Pulmonary artery endothelial cell (primary cell): ENCODE measurements around the gene DYRK1A. TPM values are rescaled to one million over a fixed set of nuclear protein-coding genes. Genes with fewer than 3 reads are reported as not detected.
"Not testable (repeated sequence)": the region's sequence is repeated elsewhere in the genome, so short reads cannot be mapped to it uniquely, and the experiment has no call there.

Experiments
- DNase-seq: peaks from one replicate; pipeline ENCODE4 v3.0.0-alpha.2; 2011; ENCODE audit warnings: low read depth, low spot score
- total RNA-seq: library from RNA; depleted of rRNA; stranded (reverse); fragments of >200 nt; gene quantifications from 2 replicates; pipeline ENCODE4 v1.2.3, GENCODE V29; 2014

Gene DYRK1A
- total RNA-seq: 51.6 and 67.8 TPM in 2 replicates

DNA sequence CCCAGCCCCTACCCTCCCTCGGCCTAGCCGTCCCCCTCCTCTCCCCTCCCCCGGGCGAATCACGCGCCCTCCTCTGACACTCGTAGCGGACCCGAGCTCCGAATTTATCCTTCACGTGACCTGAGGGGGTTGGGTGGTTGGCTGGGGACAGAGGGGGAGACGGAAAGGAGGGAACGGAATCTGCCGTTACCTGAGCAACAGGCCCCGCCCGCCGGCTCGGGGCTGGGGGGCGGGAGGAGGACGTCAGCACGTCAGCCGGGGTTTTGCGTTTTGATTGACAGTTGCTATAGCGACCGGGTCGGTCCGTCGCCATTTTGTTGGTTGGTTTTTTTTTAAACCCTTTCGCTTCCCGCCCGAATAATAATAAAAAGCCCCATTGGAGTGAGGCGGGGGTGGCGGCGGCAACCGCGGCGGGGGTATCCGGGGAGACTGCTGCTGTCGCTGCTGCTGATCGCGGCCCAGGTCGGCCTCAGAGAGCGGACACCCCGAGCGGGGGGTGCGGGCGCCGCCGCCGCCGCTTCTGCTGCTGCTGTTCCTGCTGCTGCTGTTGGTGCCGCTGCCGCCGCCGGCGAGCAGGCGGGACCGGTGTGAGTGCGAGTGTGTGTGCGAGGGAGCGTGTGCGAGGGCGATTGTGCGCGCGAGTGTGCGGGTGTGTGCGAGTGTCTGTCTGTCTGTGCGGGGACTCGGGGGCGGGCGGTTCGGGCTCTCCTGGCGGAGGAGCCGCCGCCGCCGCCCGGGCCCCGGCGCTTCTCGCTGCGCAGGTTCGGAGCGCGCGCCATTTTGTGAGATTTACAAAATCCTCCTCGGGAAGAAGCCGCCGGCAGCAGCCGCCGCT lies at the start of gene DYRK1A:
DYRK1A (plus strand) TSS at position 292 of the 835 bp plus-strand sequence. CDS start 53,602 bp downstream, outside the sequence.
- DNase-seq: peak; percentile 97

GRCh38 chr21:37319551-37319950 lies 47.0 kb upstream of the DYRK1A start:
- peak; percentile 49 for DNase-seq

- no peak for DNase-seq
These were observed 44.5 kb upstream of the DYRK1A start for GRCh38 chr21:37322084-37322483.

- no peak for DNase-seq
These were observed 42.0 kb upstream of the DYRK1A start for GRCh38 chr21:37324558-37324957.

- DNase-seq: not testable (repeated sequence)
These were observed 38.4 kb upstream of the DYRK1A start for GRCh38 chr21:37328147-37328546.

- DNase-seq: no peak
These were observed 35.2 kb upstream of the DYRK1A start for GRCh38 chr21:37331411-37331810.

DNA sequence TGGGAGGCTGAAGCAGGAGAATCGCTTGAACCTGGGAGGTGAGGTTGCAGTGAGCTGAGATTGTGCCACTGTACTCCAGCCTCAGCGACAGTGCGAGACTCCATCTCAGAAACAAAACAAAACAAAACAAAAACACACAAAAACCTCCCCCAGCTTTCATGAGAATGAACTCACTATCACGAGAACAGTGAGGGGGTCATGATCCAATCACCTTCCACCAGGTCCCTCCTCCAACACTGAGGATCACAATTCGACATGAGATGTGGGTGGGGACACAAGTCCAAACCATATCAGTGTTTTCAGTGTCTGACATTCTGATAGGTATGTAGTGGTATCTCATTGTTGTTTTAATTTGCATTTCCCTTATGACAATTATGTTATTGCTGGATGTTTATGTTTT lies 31.5 kb upstream of the DYRK1A start:
- no peak for DNase-seq

DNA sequence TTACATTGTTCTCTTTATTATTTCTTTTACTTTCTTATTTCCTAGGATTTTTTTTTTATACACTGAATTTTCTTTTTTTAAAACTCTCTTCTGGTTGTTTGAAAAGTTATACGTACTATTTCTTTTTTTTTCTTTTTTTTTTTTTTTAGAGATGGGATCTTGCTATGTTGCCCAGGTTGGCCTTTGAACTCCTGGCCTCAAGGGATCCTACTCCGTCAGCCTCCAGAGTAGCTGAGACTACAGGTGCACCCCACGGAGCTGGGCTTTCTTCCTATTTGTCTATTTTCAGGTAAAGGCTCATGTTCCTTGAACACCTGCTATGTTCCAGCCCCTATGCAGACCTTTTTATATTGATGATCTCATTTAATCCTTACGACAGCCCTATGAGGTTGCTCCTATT lies 29.4 kb upstream of the DYRK1A start:
- DNase-seq: no peak

DNA sequence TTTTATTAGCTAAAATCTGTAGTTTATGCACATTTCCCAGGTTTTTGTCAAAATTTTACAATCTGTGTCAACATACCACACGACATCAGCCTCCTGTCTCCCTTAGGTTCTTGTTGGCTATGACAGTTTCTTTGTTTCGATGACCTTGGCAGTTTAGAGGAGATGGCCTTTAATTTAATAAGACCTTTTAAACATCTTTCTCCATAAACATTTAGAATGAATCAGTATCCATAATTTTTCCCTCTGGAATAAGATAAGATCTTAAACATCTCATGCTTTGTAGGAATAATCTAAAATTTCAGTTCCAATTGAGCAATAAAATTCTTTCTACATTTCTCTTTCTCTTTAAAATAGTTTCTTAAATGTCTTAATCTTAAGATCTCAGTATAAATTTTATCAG lies 28.7 kb upstream of the DYRK1A start:
- no peak for DNase-seq

DNA sequence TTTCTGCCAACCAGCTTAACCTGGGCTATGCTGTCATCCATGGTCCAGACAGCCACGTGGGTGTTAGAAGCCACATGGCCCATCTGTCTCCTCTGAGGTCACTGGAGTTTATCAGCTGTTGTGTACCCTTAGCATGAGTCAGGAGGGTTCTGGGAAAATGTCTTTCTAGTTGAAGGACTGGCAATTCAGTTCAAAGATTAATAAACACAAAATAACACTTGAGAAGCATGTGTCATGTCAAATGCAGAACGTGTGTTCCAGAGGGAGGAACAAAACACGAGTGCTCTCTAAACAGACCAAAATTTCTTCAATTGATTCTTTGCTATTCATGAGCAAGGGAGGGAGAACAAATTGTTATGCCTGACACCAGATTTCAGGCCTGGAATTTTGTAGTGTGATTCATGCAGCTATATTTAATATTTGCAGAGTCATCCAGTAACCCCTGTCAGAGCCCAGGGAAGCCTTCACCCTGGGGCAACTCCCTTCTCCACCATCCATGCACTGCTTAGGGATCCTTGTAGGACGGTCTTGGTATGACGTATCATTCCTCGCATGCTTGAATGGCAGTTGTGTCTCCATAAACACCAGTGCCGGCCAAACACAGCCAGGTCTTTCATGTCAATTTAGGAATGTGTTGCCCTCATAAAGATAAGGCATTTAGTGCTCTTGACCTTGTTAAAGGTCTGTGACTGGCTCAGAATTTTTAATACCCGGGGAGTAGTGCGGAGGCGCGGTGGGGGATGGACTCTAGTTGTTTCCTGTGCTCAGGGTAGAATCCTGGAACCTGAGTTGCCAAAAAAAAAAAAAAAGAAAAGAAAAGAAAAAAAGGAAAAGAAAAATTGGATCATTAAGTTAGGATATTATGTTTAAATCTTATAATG lies 27.7 kb upstream of the DYRK1A start:
- DNase-seq: peak; percentile 66

DNA sequence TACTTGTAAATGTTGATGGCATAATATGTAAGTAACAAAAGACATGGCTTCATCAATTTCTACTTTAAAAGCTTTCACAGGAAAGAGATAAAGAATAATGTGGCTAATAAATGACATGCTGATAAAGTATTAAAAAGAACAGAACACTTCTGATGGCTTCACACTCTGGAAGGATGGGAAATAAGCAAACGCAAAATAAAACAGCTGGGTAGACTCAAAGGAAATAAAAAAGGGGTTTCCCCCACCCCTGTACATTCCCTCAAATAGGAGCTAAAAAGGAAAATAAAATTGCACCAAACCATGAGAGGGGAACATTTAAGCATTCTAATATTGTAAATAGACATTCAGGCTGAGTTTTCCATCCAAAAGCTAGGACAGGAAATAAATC lies 27.0 kb upstream of the DYRK1A start:
- no peak for DNase-seq

DNA sequence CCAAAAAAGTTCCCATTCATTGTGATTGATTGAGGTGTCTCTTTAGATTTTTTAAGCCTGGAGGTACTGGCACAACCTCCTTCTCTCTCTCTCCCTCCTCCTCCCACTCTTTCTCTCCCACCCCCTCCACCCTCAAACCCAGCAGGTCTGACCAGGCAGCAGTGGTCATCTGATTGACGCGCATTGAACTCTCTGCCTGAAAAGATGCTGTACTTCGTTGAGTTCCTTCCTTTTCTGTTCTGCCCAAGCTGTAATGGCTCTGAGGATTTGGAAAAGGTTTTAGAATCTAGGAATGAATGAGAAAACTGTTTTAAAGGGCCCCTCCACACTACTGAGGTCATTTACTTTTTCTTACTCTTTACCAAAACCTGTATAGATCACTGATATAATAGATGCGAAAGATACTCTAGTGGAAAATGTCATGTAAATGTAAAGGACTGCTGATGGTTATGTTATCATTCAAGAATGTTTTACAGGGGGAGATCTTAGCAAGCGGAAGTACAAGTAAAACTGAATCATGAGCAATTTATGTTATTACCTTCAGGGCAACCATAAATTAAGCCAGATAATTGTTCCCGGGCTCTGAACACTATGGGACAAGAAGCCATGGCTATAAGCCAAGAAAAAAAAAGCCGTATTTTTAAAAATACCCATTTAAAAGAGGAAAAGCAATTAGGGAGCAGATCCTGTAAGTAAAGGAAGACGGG lies 25.2 kb upstream of the DYRK1A start:
- DNase-seq: no peak

GRCh38 chr21:37342046-37342632 lies 24.4 kb upstream of the DYRK1A start:
- no peak for DNase-seq

GRCh38 chr21:37346841-37347430 lies 19.6 kb upstream of the DYRK1A start:
- DNase-seq: no peak

- DNase-seq: no peak
These were observed 17.9 kb upstream of the DYRK1A start for GRCh38 chr21:37348664-37349063.

DNA sequence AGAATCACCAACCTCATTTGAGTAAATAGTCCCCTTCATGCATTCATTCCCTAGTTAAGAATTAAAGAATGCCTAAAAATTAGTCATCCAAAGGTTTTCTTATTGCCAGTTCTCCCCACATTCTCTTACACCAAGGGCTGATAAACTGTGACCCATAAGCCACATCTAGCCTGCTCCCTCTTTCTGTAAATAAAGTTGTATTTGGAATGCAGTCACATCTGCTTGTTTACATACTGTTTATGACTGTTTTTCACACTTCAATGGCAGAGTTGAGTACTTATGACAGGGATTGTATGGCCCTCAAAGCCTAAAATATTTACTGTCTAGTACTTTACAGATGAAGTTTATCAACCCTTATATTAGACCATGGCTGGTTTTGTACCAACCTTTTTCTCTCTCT lies 16.1 kb upstream of the DYRK1A start:
- no peak for DNase-seq

DNA sequence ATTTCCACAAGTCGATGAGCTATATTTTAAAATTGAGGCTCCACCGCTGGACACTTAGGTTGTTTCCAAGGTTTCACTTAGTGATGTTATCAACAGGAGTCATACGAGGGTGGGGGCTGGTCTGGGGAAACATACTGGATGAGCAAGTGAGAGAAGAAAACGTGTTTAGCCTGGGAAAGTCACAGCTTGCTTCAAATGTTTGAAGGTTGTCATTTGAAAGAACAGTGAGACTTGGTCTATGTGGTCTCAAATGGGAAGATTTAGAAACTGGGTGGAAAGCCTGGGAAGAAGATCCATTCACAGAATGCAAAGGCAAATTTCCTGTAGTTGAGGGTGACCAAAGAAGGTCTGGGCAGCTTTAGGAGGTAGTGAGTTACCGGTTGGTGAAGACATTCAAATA lies 9.9 kb upstream of the DYRK1A start:
- DNase-seq: no peak

- DNase-seq: no peak
These were observed 8.9 kb upstream of the DYRK1A start for GRCh38 chr21:37357691-37358090.

GRCh38 chr21:37358397-37358796 lies 8.2 kb upstream of the DYRK1A start:
- peak; percentile 92 for DNase-seq

- DNase-seq: no peak
These were observed 2.6 kb upstream of the DYRK1A start for GRCh38 chr21:37363936-37364335.

DNA sequence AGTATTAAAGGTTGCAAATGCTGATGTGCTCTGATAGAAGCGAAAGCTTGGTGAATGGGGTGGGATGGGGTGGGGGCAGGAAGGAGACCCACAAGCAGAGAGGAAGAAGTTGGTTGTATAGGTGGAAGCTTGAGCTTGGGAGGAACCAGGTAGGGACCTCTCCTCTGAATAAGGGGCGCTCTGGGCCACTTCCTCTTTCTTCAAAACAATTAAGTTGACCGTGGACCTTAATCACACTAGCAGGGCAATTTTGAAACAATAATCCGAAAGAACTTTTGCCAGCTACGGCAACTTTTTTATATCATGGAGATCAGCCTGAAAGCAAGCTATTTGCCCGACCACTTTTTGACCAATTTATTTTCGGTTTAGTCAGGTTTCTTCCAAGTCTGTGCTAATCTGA lies 1.9 kb upstream of the DYRK1A start:
- DNase-seq: no peak
